Measurements from ENCODE around the gene ITGA1. TPM values are rescaled to one million over a fixed set of nuclear protein-coding genes. Genes with fewer than 3 reads are reported as not detected.

The ITGA1 gene
- total RNA-seq, 1 experiment from 2014 or later = 20.2 TPM

DNA sequence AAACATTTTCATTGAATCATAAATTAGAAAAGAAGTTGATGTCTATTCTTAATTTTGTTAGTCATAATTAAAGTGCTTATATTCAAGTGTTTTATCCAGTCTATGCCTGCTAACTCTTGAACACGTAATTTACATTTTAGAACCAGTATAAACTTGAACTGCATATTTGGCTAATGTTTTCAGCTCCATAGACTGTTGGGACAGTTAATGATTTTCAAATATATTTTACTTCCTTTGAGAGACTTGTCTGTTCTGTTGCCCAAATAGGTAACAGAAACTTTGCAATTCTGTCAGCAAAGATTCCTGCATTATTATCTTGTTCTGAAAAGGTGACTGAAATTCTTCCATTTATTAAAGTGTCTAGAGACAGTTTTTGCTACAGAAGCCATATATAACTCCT, 209.3 kb downstream of the ITGA1 start:
- CTCF ChIA-PET = interaction anchor here (1.1 to 3.6 kb wide), 4 partner anchors 8 to 48 kb away, joined by 3 to 14 read pairs (median 6); partner anchors contain the start of gene ITGA2
- Mint-ChIP-seq H3K27ac (ENCODE audit: unreplicated experiment) (peak overlapping the region; percentile 13), H3K4me1 (ENCODE audit: low read depth, unreplicated experiment) (peaks cover 18% of the 10 kb centered on the region), H3K27me3 (ENCODE audit: unreplicated experiment) (no peaks in the 10 kb centered on the region), H3K9me3 (ENCODE audit: low read depth, unreplicated experiment) (no peaks in the 10 kb centered on the region), H3K4me3 (ENCODE audit: low read depth, unreplicated experiment) (peak overlapping the region; percentile 21), H3K36me3 (ENCODE audit: insufficient read depth, unreplicated experiment) (peaks cover 33% of the 10 kb centered on the region)
- intact Hi-C loops (cut with micrococcal nuclease; ENCODE audit: unreplicated experiment) = loop anchor here (5.0 kb wide), 1 partner anchor 35 kb away; no protein-coding TSS in a partner anchor
- no TSS peak for BruUV-seq (replicated peaks)
- TF ChIP-seq, protein P1, sequence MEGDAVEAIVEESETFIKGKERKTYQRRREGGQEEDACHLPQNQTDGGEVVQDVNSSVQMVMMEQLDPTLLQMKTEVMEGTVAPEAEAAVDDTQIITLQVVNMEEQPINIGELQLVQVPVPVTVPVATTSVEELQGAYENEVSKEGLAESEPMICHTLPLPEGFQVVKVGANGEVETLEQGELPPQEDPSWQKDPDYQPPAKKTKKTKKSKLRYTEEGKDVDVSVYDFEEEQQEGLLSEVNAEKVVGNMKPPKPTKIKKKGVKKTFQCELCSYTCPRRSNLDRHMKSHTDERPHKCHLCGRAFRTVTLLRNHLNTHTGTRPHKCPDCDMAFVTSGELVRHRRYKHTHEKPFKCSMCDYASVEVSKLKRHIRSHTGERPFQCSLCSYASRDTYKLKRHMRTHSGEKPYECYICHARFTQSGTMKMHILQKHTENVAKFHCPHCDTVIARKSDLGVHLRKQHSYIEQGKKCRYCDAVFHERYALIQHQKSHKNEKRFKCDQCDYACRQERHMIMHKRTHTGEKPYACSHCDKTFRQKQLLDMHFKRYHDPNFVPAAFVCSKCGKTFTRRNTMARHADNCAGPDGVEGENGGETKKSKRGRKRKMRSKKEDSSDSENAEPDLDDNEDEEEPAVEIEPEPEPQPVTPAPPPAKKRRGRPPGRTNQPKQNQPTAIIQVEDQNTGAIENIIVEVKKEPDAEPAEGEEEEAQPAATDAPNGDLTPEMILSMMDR (IDR thresholded peaks at IDR 0.05; ENCODE audit: unreplicated experiment) = no peak
- no peak for DNase-seq

DNA sequence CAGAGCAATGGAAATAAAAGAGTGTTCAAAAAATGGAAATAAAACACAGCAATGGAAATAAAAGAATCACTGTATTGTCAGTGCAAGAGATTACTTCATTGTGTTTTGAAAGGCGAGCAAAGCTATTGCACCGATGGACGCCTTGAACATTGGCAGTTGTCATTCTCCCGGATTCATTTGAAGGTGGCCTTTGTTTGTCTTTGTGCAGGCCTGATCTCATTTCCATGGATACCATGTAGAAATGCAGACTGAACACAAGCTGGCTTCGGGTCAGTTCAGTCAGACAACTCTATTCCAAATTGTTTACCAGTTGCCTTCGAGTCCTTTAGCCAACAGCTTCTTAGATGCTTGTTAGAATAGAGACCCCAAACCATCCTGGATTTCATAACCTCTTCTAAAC, 209.7 kb downstream of the ITGA1 start:
- TF ChIP-seq, protein P1 (IDR thresholded peaks at IDR 0.05; ENCODE audit: unreplicated experiment) = no peak
- H3K9me3 Mint-ChIP-seq (ENCODE audit: low read depth, unreplicated experiment) = no peaks in the 10 kb centered on the region
- H3K27me3 Mint-ChIP-seq (ENCODE audit: unreplicated experiment) = no peaks in the 10 kb centered on the region
- DNase-seq = peak; percentile 23
- peaks cover 13% of the 10 kb centered on the region for H3K4me1 Mint-ChIP-seq (ENCODE audit: low read depth, unreplicated experiment)
- BruUV-seq (replicated peaks) = no TSS peak
- H3K36me3 Mint-ChIP-seq (ENCODE audit: insufficient read depth, unreplicated experiment) = peaks cover 29% of the 10 kb centered on the region
- intact Hi-C loops (cut with micrococcal nuclease; ENCODE audit: unreplicated experiment) = loop anchor here (5.0 kb wide), 1 partner anchor 35 kb away; no protein-coding TSS in a partner anchor
- H3K4me3 Mint-ChIP-seq (ENCODE audit: low read depth, unreplicated experiment) = peak overlapping the region; percentile 21
- H3K27ac Mint-ChIP-seq (ENCODE audit: unreplicated experiment) = peak overlapping the region; percentile 13
- CTCF ChIA-PET = interaction anchor here (1.1 to 3.6 kb wide), 4 partner anchors 9 to 49 kb away, joined by 3 to 14 read pairs (median 6); partner anchors contain the start of gene ITGA2

DNA sequence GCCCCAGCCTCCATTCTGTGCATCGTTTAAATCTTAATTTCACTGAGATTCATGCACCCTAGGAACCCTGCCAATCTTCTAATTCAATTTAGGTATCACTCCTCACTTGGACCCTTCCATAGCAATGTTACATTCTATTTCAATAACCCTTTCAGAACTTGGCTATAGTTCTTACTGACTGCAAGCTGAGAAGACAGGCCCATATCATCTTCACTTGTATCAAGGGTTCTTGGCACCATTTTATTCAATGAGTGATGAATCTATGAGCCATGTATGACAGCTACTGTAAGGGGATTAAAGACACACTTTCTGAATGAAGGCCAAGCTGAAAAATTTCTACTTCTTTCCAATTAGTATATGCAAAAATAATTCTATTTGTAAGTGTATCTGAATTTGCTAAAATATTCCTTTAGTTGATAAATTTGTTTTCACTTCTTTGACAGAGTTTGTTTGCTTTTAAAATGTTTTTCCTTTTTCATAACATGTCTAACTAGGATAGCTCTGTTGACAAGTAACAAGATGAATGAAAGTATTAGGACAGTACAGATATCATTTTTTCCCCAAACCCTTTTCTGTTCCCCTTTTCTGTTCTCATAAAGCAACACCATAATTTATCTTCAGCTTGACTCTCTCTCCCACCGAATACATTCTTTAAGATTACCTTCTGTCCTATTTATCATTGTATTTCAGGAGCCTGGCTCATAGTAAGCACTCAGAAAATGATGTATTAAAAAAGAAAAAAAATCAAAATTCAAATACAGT, 211.0 kb downstream of the ITGA1 start:
- CTCF ChIA-PET = interaction anchor here (0.7 to 3.6 kb wide), 3 partner anchors 10 to 50 kb away, joined by 3 to 14 read pairs (median 8); partner anchors contain the start of gene ITGA2

DNA sequence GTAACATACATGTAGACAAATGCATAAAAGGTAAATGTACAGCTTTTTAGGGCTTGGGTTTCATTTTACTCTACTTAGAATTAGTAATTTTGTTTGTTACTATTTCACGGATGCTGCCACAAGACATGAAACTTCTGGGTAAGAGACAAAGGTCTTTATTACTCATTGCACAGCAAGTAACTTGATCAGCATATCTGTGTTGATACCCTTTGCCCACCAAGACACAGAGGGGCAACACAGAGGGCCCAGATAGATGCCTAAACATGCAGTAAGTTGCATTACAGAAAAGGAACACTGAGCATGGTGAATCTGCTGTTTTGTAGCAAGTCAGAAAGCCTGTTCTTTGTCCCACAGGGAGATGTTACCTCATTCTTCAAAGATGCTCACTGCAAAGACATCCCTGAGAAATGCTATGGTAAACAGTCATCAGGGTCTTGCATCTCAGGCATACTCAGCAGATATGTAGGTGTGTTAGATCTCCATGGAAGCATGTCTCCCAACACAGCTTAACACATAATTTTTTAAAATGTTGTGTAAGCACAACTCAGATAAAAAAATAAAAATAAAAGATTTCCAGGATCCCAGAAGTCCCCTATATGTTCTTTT, 211.7 kb downstream of the ITGA1 start:
- no peak overlapping the region for H3K27ac Mint-ChIP-seq (ENCODE audit: unreplicated experiment)
- H3K9me3 Mint-ChIP-seq (ENCODE audit: low read depth, unreplicated experiment) = no peaks in the 10 kb centered on the region
- CTCF ChIA-PET = interaction anchor here (0.7 kb wide), 1 partner anchor 32 kb away, joined by 3 read pairs; no protein-coding TSS in a partner anchor
- H3K4me3 Mint-ChIP-seq (ENCODE audit: low read depth, unreplicated experiment) = no peak overlapping the region
- no peak for DNase-seq
- no peaks in the 10 kb centered on the region for H3K27me3 Mint-ChIP-seq (ENCODE audit: unreplicated experiment)
- intact Hi-C loops (cut with micrococcal nuclease; ENCODE audit: unreplicated experiment) = loop anchor here (5.0 kb wide), 1 partner anchor 33 kb away; no protein-coding TSS in a partner anchor
- BruUV-seq (replicated peaks) = no TSS peak
- TF ChIP-seq, protein P1 (IDR thresholded peaks at IDR 0.05; ENCODE audit: unreplicated experiment) = no peak
- H3K36me3 Mint-ChIP-seq (ENCODE audit: insufficient read depth, unreplicated experiment) = peaks cover 35% of the 10 kb centered on the region
- peaks cover 9% of the 10 kb centered on the region for H3K4me1 Mint-ChIP-seq (ENCODE audit: low read depth, unreplicated experiment)

More for the DNA sequence above, 211.0 kb downstream of the ITGA1 start:
- H3K27ac Mint-ChIP-seq (ENCODE audit: unreplicated experiment) = no peak overlapping the region
- no TSS peak for BruUV-seq (replicated peaks)
- TF ChIP-seq, protein P1 (IDR thresholded peaks at IDR 0.05; ENCODE audit: unreplicated experiment) = no peak
- peaks cover 1% of the 10 kb centered on the region for H3K4me1 Mint-ChIP-seq (ENCODE audit: low read depth, unreplicated experiment)
- no peaks in the 10 kb centered on the region for H3K27me3 Mint-ChIP-seq (ENCODE audit: unreplicated experiment)
- intact Hi-C loops (cut with micrococcal nuclease; ENCODE audit: unreplicated experiment) = loop anchor here (5.0 kb wide), 1 partner anchor 34 kb away; no protein-coding TSS in a partner anchor
- no peak for DNase-seq
- H3K4me3 Mint-ChIP-seq (ENCODE audit: low read depth, unreplicated experiment) = no peak overlapping the region
- H3K36me3 Mint-ChIP-seq (ENCODE audit: insufficient read depth, unreplicated experiment) = peaks cover 29% of the 10 kb centered on the region
- H3K9me3 Mint-ChIP-seq (ENCODE audit: low read depth, unreplicated experiment) = no peaks in the 10 kb centered on the region

Measured in Calu3 (cell line).